Left lung (tissue), 10 donors: ENCODE measurements around the gene PRPS1L1. TPM values are rescaled to one million over a fixed set of nuclear protein-coding genes. Genes with fewer than 3 reads are reported as not detected.

Source experiments
- ATAC-seq: fragments of 200-7000 bp; cut with Tn5 transposase; one replicate; pipeline ENCODE4 v1.9.1; 2020; ENCODE audit warnings: moderate library complexity
- DNase-seq, 4 donors: peaks; one replicate each; pipeline ENCODE4 v3.0.0-alpha.2; 2013 to 2020
- H3K27ac ChIP-seq, 2 donors: fragments of 200-600 bp; sonication (generic) in 1 of 2; one replicate each; pipeline versions ENCODE4 v1.5.0 to v1.8.0; 2020 to 2021
- H3K27me3 ChIP-seq, 2 donors: fragments of 200-600 bp; sonication (generic) in 1 of 2; one replicate each; pipeline versions ENCODE4 v1.5.0 to v1.8.0; 2020 to 2021
- H3K36me3 ChIP-seq, 2 donors: fragments of 200-600 bp; sonication (generic) in 1 of 2; one replicate each; pipeline versions ENCODE4 v1.5.0 to v1.8.0; 2020 to 2021
- H3K4me1 ChIP-seq, 2 donors: fragments of 200-600 bp; one replicate each; pipeline ENCODE4 v1.8.0; 2021
- H3K4me3 ChIP-seq, 2 donors: fragments of 200-600 bp; sonication (generic) in 1 of 2; one replicate each; pipeline versions ENCODE4 v1.5.0 to v1.8.0; 2020 to 2021; ENCODE audit warnings: mild to moderate bottlenecking in 1 of 2
- H3K9me3 ChIP-seq, 2 donors: fragments of 200-600 bp; sonication (generic) in 1 of 2; one replicate each; pipeline versions ENCODE4 v1.5.0 to v1.8.0; 2020 to 2021
- intact Hi-C, 2 donors: fragments of 100-400 bp; cut with DNase I; formaldehyde crosslinking; loops; one replicate each; pipeline versions ENCODE4 v1.11.2 to v1.14.2; 2022
- polyA plus RNA-seq, 6 donors: library from polyadenylated mRNA; unstranded; fragments of 120-200 nt; gene quantifications; one replicate each; pipeline ENCODE4 v1.2.1, GENCODE V29; 2013; ENCODE audit not compliant: insufficient read length in 6 of 6
- total RNA-seq, 2 donors: library from RNA; stranded (reverse); fragmentation: NEBNext Ultra II Directional; extraction: Animal tissue kit (Norgen Biotek cat#: 25700); gene quantifications; one replicate each; pipeline ENCODE4 v1.2.1, GENCODE V29; 2021
- TF ChIP-seq, protein P1 (sequence below), 2 donors: fragments of 200-600 bp; sonication (generic) in 1 of 2; IDR thresholded peaks; one replicate each; pipeline versions ENCODE4 v1.5.0 to v1.8.0; 2021; ENCODE audit warnings: antibody characterized with exemption in 2 of 2
- donor health status: DM: no; HTN: yes; CAD: no.
- donor health status: DM: no; HTN: no; CAD: no.

The PRPS1L1 gene
- total and polyA plus RNA-seq, 8 donors, result not detected

DNA sequence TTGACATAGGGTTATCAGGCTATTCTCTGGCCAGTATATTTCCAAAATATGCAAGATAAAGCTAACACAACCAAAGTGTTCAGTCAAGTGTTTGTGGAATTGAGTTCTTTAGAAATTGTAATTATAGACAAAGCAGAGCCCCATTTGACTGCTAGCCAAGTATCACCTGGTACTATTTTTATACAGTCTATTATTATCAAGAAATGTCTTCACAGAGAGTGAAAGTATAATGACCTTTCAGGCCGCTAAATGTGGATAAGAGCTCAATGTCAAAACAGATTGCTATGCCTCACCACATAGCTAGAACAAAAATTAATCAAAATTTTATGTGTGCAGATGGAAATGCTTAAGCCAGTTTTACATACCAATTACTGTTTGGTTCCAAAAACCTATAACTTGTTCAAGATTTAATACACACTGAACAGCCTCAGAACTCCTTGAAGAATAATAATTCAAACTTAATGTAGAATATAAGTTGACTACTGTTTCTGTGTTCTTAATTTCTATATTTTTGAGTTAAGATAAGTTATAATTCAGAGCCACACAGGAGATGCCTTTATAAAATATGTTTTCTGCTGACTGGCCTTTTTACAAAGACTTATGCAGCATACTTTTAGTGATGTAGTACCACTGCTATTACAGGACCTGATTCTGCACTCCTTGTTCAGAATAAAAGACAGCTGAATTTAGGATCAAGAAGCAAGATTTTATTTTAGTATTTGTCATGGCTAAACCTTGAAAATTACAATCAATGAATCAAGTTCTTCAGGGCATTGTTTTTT lies 31.0 kb downstream of the PRPS1L1 start:
- ATAC-seq (peak; percentile 61), DNase-seq (no peak)
- Histone ChIP-seq H3K4me3 (no peak overlapping the region), H3K27ac (peak overlapping the region in 1 of 2 donors; percentile 37), H3K36me3 (no peaks in the 10 kb centered on the region), H3K27me3 (no peaks in the 10 kb centered on the region), H3K9me3 (peaks cover 0 to 9% of the 10 kb centered on the region in 2 donors), H3K4me1 (no peaks in the 10 kb centered on the region)
- TF ChIP-seq, protein P1, sequence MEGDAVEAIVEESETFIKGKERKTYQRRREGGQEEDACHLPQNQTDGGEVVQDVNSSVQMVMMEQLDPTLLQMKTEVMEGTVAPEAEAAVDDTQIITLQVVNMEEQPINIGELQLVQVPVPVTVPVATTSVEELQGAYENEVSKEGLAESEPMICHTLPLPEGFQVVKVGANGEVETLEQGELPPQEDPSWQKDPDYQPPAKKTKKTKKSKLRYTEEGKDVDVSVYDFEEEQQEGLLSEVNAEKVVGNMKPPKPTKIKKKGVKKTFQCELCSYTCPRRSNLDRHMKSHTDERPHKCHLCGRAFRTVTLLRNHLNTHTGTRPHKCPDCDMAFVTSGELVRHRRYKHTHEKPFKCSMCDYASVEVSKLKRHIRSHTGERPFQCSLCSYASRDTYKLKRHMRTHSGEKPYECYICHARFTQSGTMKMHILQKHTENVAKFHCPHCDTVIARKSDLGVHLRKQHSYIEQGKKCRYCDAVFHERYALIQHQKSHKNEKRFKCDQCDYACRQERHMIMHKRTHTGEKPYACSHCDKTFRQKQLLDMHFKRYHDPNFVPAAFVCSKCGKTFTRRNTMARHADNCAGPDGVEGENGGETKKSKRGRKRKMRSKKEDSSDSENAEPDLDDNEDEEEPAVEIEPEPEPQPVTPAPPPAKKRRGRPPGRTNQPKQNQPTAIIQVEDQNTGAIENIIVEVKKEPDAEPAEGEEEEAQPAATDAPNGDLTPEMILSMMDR (IDR thresholded peaks at IDR 0.05), result no peak
- intact Hi-C loops, result no loop called here

DNA sequence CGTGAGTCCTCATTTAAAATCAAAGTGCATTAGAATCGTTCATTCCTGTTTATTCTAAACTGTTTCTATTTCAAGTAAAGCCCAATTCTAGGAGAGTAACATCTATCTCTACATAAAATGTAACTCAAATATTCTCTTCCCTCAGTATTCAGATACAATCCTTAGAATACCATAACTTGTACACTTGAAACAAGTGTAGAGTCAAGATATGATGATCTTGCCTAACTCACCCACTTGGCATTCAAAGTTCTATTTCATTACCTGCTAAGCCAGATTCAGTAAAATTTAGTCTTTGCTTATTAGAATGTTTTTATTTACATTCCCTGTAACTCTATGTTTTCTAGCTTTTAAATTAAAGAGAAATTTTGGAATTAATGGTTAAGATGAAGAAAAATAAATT lies 31.6 kb downstream of the PRPS1L1 start:
- TF ChIP-seq, protein P1 (IDR thresholded peaks at IDR 0.05), result no peak
- ATAC-seq, result peak; percentile 62
- Histone ChIP-seq H3K27me3 (no peaks in the 10 kb centered on the region), H3K9me3 (peaks cover 0 to 9% of the 10 kb centered on the region in 2 donors), H3K4me1 (no peaks in the 10 kb centered on the region), H3K36me3 (no peaks in the 10 kb centered on the region), H3K27ac (peak overlapping the region in 1 of 2 donors; percentile 37), H3K4me3 (no peak overlapping the region)
- intact Hi-C loops, result no loop called here
- DNase-seq, result no peak

DNA sequence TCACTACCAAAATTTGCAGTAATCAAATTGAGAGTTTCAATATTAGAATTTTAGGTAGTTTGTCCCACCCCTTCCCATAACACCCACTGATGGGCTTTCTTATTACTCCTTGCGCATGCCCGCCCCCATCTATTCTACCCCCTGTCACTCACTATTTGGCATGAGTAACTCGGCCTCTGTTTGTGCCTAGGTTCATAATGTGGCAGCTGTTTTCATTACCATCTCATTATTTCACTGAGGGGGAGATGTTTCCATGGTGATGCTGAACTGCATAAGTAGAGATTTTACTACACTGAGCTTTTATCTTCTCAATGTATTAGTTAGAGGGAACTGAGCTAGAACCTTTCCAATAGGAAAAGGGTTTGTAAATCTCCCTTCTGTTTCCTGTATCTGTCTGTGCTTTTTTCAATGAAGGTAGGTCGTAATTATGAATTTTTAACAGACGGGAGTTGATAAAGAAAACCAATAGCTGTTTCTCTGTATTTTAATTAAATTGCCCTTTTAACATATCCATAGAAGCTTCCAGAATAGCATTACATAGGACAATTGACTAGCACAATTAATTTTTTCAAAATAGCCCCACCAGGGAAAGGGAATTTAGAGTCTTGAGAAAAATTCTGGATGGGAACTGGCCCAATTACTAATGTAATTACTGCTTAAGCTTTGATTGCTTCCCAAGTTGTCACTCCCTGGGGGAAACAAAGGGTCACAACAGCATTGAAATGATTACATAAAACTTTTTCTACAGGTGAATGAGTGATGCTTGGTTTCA lies 33.4 kb downstream of the PRPS1L1 start:
- Histone ChIP-seq H3K36me3 (no peaks in the 10 kb centered on the region), H3K27ac (no peak overlapping the region), H3K9me3 (peaks cover 0 to 7% of the 10 kb centered on the region in 2 donors), H3K27me3 (no peaks in the 10 kb centered on the region), H3K4me1 (no peaks in the 10 kb centered on the region), H3K4me3 (no peak overlapping the region)
- DNase-seq (no peak), ATAC-seq (no peak)
- intact Hi-C loops, result no loop called here
- TF ChIP-seq, protein P1 (IDR thresholded peaks at IDR 0.05), result no peak

DNA sequence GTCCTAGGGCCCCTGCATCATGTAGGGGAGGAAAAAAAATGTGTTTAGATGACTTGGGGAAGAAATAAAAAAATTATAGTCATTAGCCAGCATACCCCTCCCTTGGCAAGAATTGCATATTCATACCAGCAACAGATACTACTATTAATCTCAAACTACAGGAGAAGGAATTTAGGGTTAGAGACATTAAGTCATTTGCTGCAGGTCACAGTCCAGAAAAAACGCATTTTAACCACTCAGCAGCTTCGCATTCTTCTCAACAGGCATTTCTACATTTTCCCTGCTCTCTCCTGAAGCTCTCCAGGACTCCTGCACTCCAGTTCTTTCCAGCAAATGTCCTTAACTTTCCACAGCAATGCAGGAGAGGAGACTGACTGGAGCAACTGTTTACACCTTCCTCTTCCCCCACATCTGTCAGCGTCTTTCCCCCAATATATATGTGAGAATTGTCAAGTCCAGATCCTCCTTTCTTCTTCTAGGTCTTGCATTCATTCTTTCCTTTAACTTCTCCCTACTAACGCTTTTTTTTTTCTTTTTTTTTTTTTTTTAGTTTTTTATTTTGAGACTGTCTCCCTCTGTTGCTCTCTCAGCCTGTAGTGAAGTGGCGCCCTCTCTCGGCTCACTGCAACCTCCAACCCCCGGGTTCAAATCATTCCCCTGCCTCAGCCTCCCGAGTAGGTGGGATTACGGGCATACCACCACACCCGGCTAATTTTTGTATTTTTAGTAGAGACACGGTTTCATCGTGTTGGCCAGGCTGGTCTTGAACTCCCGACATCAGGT lies 35.6 kb downstream of the PRPS1L1 start:
- H3K4me1 ChIP-seq, result no peaks in the 10 kb centered on the region
- DNase-seq (no peak), ATAC-seq (peak; percentile 56)
- H3K4me3 ChIP-seq, result no peak overlapping the region
- no peaks in the 10 kb centered on the region for H3K9me3 ChIP-seq
- no peaks in the 10 kb centered on the region for H3K36me3 ChIP-seq
- intact Hi-C loops, result no loop called here
- peak overlapping the region in 1 of 2 donors; percentile 30 for H3K27ac ChIP-seq
- H3K27me3 ChIP-seq, result no peaks in the 10 kb centered on the region
- TF ChIP-seq, protein P1 (IDR thresholded peaks at IDR 0.05), result no peak
